ENCODE measurements around the gene NTN4. TPM values are rescaled to one million over a fixed set of nuclear protein-coding genes. Genes with fewer than 3 reads are reported as not detected.

Gene NTN4
- total and polyA plus RNA-seq, 12 donors, result 10.1 to 62.5 (median 42.4) TPM

DNA sequence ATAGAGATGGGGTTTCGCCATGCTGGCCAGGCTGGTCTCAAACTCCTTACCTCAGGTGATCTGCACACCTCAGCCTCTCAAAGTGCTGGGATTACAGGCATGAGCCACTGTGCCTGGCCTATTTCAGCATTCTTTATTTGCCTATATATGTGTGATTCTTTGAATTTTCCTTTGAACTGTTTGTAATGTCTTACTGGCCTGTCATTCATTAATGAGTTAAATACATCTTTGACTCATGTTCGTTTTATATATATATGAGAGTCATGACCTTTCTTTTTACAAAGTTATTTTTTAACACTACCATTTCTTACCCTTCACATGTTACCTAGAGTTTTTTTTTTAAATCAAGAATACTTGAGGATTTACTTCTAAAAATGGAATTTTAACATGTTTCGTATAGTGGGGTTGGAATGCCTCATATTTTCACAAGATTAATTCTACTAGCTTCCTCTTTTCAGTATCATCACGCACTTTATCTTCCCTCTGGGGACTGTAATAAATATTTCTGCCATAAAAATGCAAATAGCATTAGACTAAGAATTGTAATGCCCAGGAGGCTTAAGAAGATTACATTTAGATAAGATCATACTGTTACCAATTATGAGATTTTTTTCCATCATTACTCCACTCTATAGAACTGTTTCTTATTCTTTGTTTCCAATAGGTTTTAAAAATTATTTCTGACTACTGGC lies 66.7 kb downstream of the NTN4 start:
- 66 to 71% (median 69%) methylated on average over 4 of the region's 4 CpGs for WGBS, 4 donors
- H3K9me3 ChIP-seq (replicated peaks in 1 of 3), result no peaks in the 10 kb centered on the region
- no peaks in the 10 kb centered on the region for H3K36me3 ChIP-seq (replicated peaks in 1 of 2)
- intact Hi-C loops (cut with DNase I), result no loop called here
- no peak overlapping the region for H3K4me3 ChIP-seq
- H3K27ac ChIP-seq, result no peak overlapping the region
- TF ChIP-seq, protein P1, sequence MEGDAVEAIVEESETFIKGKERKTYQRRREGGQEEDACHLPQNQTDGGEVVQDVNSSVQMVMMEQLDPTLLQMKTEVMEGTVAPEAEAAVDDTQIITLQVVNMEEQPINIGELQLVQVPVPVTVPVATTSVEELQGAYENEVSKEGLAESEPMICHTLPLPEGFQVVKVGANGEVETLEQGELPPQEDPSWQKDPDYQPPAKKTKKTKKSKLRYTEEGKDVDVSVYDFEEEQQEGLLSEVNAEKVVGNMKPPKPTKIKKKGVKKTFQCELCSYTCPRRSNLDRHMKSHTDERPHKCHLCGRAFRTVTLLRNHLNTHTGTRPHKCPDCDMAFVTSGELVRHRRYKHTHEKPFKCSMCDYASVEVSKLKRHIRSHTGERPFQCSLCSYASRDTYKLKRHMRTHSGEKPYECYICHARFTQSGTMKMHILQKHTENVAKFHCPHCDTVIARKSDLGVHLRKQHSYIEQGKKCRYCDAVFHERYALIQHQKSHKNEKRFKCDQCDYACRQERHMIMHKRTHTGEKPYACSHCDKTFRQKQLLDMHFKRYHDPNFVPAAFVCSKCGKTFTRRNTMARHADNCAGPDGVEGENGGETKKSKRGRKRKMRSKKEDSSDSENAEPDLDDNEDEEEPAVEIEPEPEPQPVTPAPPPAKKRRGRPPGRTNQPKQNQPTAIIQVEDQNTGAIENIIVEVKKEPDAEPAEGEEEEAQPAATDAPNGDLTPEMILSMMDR (IDR thresholded peaks at IDR 0.05), result no peak
- TF ChIP-seq POLR2A (IDR thresholded peaks at IDR 0.05), result no peak
- no peaks in the 10 kb centered on the region for H3K27me3 ChIP-seq
- no peak for DNase-seq
- no peaks in the 10 kb centered on the region for H3K4me1 ChIP-seq (replicated peaks in 1 of 2)

DNA sequence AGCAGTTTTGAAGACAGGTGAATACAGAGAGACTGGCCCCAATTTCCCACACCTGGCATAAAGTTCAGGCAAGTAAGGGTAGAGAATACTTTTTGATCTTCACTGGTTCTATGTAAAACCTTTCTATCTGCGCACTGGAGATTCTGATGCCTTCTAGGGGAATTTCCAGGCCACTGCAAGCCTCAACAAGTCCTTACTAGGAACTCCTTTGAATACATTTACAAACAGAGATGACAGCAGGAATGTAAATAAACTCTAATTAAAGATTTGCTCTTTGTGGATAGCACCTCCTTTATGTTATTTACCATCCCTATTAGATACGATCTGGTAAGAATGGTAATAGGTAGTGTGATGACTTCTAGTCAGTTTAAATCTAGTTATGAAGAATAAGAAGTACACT lies 69.2 kb downstream of the NTN4 start:
- H3K36me3 ChIP-seq (replicated peaks in 1 of 2), result no peaks in the 10 kb centered on the region
- intact Hi-C loops (cut with DNase I), result no loop called here
- H3K27ac ChIP-seq, result no peak overlapping the region
- no peaks in the 10 kb centered on the region for H3K9me3 ChIP-seq (replicated peaks in 1 of 3)
- H3K4me1 ChIP-seq (replicated peaks in 1 of 2), result no peaks in the 10 kb centered on the region
- no peak for TF ChIP-seq POLR2A (IDR thresholded peaks at IDR 0.05)
- TF ChIP-seq, protein P1 (IDR thresholded peaks at IDR 0.05), result no peak
- no peak for DNase-seq
- H3K27me3 ChIP-seq, result no peaks in the 10 kb centered on the region
- WGBS, 4 donors, result 87 to 98% (median 93%) methylated on average over 2 of the region's 2 CpGs
- H3K4me3 ChIP-seq, result no peak overlapping the region

DNA sequence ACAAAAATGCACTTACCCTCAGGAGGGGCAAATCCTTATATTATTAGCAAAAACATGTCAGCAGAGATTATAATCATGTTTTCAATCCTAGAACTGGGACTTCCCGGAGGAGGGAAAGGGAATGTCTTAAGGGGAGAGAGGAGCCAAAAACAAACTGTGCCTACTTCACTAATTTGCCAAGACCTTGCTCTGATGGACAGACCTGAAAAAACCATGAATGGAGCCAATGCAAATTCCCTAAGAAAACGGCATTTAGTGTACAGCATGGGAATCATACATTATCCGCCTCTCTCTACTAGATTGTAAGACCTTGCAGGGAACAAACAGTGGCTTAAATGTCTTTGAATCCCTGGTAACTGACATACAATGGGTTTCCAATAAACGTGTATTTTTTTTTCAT lies 70.4 kb downstream of the NTN4 start:
- no peak for DNase-seq
- Histone ChIP-seq H3K9me3 (replicated peaks in 1 of 3) (no peaks in the 10 kb centered on the region), H3K36me3 (replicated peaks in 1 of 2) (no peaks in the 10 kb centered on the region), H3K27ac (no peak overlapping the region), H3K4me3 (no peak overlapping the region), H3K4me1 (replicated peaks in 1 of 2) (no peaks in the 10 kb centered on the region), H3K27me3 (no peaks in the 10 kb centered on the region)
- 78 to 83% (median 81%) methylated on average over 4 of the region's 4 CpGs for WGBS, 4 donors
- intact Hi-C loops (cut with DNase I), result no loop called here
- TF ChIP-seq, protein P1 (IDR thresholded peaks at IDR 0.05), result no peak
- no peak for TF ChIP-seq POLR2A (IDR thresholded peaks at IDR 0.05)

DNA sequence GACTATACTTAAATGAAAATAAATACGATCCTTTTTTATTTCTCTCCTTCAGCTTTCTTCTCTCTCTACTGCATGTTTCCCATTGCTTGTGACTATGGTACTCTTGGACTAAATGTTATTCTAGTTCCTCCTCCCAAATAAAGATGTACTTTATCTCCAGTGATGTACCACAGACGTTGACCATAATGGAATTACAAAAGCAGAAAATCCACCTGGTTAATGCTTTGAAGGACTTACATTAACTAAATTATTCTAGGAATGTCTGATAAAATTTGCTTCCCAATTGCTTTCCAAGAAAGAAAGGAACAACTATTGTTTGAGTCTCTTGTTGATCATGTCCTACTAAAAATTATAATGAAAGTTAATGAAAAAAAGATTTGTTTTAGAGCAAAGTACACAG lies 71.8 kb downstream of the NTN4 start:
- intact Hi-C loops (cut with DNase I), result no loop called here
- 76 to 85% (median 81%) methylated on average over 2 of the region's 2 CpGs for WGBS, 4 donors
- no peaks in the 10 kb centered on the region for H3K9me3 ChIP-seq (replicated peaks in 1 of 3)
- TF ChIP-seq POLR2A (IDR thresholded peaks at IDR 0.05), result no peak
- TF ChIP-seq, protein P1 (IDR thresholded peaks at IDR 0.05), result no peak
- no peaks in the 10 kb centered on the region for H3K27me3 ChIP-seq
- no peak overlapping the region for H3K27ac ChIP-seq
- H3K4me1 ChIP-seq (replicated peaks in 1 of 2), result no peaks in the 10 kb centered on the region
- DNase-seq, result no peak
- H3K36me3 ChIP-seq (replicated peaks in 1 of 2), result no peaks in the 10 kb centered on the region
- no peak overlapping the region for H3K4me3 ChIP-seq
